ENCODE results near the gene WDR18. TPM values are rescaled to one million over a fixed set of nuclear protein-coding genes. Genes with fewer than 3 reads are reported as not detected.
A peak's percentile ranks its signal among the peaks of the same experiment; 100 is the strongest.

Gene WDR18
- total and polyA plus RNA-seq, 4 donors, result 15.5 to 68.8 (median 18.5) TPM

DNA sequence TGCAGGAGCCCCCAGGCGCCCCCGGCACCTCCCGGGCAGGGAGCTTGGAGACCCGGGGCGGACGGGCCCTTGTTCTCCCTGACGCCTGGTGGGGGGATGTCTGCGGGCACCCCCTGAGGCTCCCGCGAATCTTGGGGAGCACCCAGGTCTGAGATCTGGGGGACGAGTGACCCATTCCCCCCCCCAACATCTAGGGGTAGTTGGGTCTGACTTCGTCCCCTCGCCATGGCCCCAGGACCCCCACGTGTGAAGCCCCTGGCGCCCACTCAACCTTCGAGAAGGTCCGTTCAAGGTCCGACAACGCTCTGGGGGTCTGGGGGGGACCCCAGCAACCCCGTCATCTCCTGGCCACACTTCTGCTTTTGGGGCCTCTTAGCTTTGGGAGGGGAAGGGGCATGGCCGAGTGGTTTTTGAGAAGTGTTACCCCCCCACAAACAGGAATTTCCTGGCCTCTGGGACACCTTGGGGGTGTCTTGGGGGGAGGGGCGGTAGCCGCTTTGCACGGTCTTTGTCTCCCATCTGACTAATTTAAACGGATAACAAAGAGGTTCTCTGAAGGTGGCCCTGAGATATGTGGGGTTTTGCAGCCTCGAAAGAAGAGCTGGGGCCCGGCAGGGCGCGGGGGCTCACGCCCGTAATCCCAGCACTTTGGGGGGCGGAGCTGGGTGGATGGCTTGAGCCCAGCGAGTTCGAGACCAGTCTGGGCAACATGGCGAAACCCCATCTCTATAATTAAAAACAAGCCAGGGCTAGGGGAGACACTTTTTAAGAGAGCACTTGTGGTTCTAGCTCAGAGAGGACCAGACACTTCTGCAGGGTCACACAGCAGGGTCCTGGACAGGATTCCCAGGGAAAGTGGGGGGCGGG, 42.9 kb downstream of the WDR18 start:
- H3K9me3 ChIP-seq (ENCODE audit: control insufficient read depth, low read length), result no peaks in the 10 kb centered on the region
- no peak for DNase-seq
- H3K27ac ChIP-seq (ENCODE audit: low read depth in 1 of 2, low read length in 2 of 2), result peak overlapping the region; percentile 99 to 100
- peaks cover 0 to 1% of the 10 kb centered on the region in 2 donors for H3K36me3 ChIP-seq (ENCODE audit: control insufficient read depth in 1 of 2, insufficient read depth in 2 of 2, low read length in 1 of 2)
- intact Hi-C loops (cut with DNase I), result loop anchor here in 1 of 2 donors (5.0 kb wide), 1 partner anchor 75 kb away; the partner anchor contains the start of gene GPX4
- H3K4me1 ChIP-seq (ENCODE audit: control insufficient read depth in 1 of 2, insufficient read depth in 2 of 2, low read length in 2 of 2), result no peaks in the 10 kb centered on the region
- 0 to 1% methylated on average over 35 to 36 of the region's 36 CpGs for WGBS, 2 donors
- peak; percentile 5 for ATAC-seq (ENCODE audit: low FRiP score)
- no peaks in the 10 kb centered on the region for H3K27me3 ChIP-seq (ENCODE audit: control insufficient read depth in 1 of 2, insufficient read depth in 2 of 2, low read length in 1 of 2)
- peak overlapping the region; percentile 98 for H3K4me3 ChIP-seq (ENCODE audit: low read length in 2 of 2)

DNA sequence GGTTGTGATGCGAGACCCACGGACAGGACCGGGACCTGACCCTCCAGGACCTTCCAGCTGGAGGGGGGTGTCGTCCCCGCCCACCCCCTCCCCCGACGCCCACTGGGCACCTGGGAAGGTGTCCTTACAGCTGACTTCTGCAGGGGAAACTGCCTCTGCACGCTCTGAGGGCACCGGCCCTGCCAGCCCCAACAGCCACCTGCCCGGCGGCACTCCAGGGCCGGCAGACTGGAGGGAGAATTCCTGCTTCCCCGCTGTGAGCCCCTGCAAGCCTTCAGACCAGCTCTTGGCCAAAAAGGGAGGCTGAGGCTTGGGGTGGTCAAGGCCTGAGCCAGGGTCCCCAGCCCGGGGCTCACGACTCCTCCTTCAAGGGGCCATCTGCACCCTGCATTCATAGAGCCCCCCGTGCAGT, 43.5 kb downstream of the WDR18 start:
- 1% methylated on average over 15 to 16 of the region's 16 CpGs for WGBS, 2 donors
- Histone ChIP-seq H3K27ac (ENCODE audit: low read depth in 1 of 2, low read length in 2 of 2) (peak overlapping the region; percentile 99 to 100), H3K4me3 (ENCODE audit: low read length in 2 of 2) (peak overlapping the region; percentile 98), H3K9me3 (ENCODE audit: control insufficient read depth, low read length) (no peaks in the 10 kb centered on the region), H3K36me3 (ENCODE audit: control insufficient read depth in 1 of 2, insufficient read depth in 2 of 2, low read length in 1 of 2) (peaks cover 0 to 6% of the 10 kb centered on the region in 2 donors), H3K27me3 (ENCODE audit: control insufficient read depth in 1 of 2, insufficient read depth in 2 of 2, low read length in 1 of 2) (no peaks in the 10 kb centered on the region), H3K4me1 (ENCODE audit: control insufficient read depth in 1 of 2, insufficient read depth in 2 of 2, low read length in 2 of 2) (no peaks in the 10 kb centered on the region)
- DNase-seq (no peak), ATAC-seq (ENCODE audit: low FRiP score) (peak; percentile 3)
- intact Hi-C loops (cut with DNase I), result loop anchor here in 1 of 2 donors (5.0 kb wide), 1 partner anchor 75 kb away; the partner anchor contains the start of gene GPX4

DNA sequence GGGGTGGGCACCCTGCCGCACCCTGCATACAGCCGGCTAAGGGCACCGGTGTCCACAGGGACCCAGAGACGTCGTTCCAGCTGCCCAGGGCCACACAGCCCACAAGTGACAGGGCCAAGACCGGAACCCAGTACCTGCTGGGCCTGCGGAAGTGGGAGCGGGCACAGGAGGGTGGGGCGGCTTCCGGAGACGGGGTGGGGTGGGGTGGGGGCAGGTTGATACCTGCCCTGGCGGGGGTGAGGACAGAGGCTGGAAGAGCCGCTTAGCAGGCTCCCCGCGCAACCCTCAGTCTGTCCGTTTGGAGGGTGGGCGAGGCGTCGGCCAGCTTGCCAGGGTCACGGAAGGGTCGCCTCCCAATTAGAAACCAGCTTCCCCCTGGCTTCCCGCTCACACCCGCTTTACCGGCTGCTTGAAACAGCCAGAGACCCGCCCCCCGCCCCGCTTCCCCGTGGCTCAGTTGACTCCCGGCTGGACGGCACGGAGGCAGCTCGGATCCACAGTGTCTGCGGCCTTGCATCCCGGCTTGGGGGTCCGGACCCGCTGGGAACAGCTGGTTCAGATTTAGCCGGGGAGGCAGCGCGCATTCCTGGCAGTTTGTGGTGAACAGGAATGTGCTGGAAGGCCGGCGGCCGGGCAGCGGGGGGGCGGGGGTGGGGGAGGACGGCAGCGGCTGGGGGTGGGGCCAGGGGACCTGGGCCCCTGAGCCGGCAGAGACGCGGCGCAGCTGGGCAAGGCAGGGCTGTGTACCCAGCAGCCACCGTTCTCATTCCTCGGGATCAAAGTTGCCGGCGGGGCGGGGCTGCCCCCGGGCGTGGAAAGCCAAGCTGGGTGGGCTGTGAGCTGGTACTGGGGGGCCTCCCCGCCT, 44.1 kb downstream of the WDR18 start:
- intact Hi-C loops (cut with DNase I), result loop anchor here in 1 of 2 donors (5.0 kb wide), 1 partner anchor 74 kb away; the partner anchor contains the start of gene GPX4
- peak; percentile 85 to 91 for DNase-seq

DNA sequence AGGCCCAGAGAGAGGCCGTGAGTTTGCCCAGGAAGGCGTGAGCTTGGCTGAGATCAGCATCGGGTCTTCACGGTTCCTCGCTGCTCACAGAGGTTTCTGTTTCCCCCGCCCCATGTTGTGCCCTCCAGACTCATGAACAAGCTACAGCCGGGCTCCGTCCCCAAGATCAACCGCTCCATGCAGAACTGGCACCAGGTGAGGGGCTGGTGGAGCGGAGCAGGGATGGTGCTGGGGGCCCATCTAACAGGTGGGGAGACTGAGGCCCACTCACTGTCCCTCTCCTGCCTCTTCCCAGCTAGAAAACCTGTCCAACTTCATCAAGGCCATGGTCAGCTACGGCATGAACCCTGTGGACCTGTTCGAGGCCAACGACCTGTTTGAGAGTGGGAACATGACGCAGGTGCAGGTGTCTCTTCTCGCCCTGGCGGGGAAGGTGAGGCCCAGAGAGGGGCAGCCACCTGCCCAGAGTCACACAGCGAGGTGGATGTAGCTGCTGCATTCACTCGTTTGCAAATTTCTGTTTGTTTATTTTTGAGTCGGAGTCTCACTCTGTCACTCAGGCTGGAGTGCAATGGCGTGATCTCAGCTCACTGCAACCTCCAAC, 48.2 kb downstream of the WDR18 start:
- ATAC-seq (ENCODE audit: low FRiP score) (no peak), DNase-seq (no peak)
- H3K27me3 ChIP-seq (ENCODE audit: control insufficient read depth in 1 of 2, insufficient read depth in 2 of 2, low read length in 1 of 2), result no peaks in the 10 kb centered on the region
- no peak overlapping the region for H3K27ac ChIP-seq (ENCODE audit: low read depth in 1 of 2, low read length in 2 of 2)
- WGBS, 2 donors, result 85 to 86% methylated on average over 20 of the region's 20 CpGs
- no peak overlapping the region for H3K4me3 ChIP-seq (ENCODE audit: low read length in 2 of 2)
- intact Hi-C loops (cut with DNase I), result no loop called here
- H3K36me3 ChIP-seq (ENCODE audit: control insufficient read depth in 1 of 2, insufficient read depth in 2 of 2, low read length in 1 of 2), result peaks cover 0 to 12% of the 10 kb centered on the region in 2 donors
- H3K4me1 ChIP-seq (ENCODE audit: control insufficient read depth in 1 of 2, insufficient read depth in 2 of 2, low read length in 2 of 2), result no peaks in the 10 kb centered on the region
- no peaks in the 10 kb centered on the region for H3K9me3 ChIP-seq (ENCODE audit: control insufficient read depth, low read length)

More for the DNA sequence above, 44.1 kb downstream of the WDR18 start:
- peak overlapping the region; percentile 93 to 100 for H3K27ac ChIP-seq (ENCODE audit: low read depth in 1 of 2, low read length in 2 of 2)
- no peaks in the 10 kb centered on the region for H3K27me3 ChIP-seq (ENCODE audit: control insufficient read depth in 1 of 2, insufficient read depth in 2 of 2, low read length in 1 of 2)
- ATAC-seq (ENCODE audit: low FRiP score), result peak; percentile 64
- no peaks in the 10 kb centered on the region for H3K4me1 ChIP-seq (ENCODE audit: control insufficient read depth in 1 of 2, insufficient read depth in 2 of 2, low read length in 2 of 2)
- peak overlapping the region; percentile 98 for H3K4me3 ChIP-seq (ENCODE audit: low read length in 2 of 2)
- peaks cover 0 to 6% of the 10 kb centered on the region in 2 donors for H3K36me3 ChIP-seq (ENCODE audit: control insufficient read depth in 1 of 2, insufficient read depth in 2 of 2, low read length in 1 of 2)
- H3K9me3 ChIP-seq (ENCODE audit: control insufficient read depth, low read length), result no peaks in the 10 kb centered on the region
- 1% methylated on average over 53 to 58 of the region's 58 CpGs for WGBS, 2 donors

DNA sequence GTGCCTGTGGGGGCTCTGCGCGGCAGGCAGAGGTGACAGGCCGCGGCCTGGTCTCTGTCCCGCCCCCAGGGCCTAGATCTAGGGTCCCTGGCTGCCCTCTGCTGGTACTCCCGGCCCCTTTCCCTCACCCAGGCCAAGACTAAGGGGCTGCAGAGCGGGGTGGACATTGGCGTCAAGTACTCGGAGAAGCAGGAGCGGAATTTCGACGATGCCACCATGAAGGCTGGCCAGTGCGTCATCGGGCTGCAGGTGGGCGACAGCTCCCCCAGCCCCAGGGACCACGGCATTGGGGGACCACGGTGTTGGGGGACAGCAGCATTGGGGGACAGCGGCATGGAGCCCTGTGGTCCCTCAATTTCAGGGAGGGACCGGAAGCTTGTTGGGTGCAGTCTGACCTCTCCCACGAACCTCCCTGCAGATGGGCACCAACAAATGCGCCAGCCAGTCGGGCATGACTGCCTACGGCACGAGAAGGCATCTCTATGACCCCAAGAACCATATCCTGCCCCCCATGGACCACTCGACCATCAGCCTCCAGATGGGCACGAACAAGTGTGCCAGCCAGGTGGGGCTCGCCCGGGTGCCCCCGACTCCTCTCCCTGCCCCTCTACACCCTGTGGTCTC, 52.0 kb downstream of the WDR18 start:
- DNase-seq (no peak), ATAC-seq (ENCODE audit: low FRiP score) (no peak)
- Histone ChIP-seq H3K4me1 (ENCODE audit: control insufficient read depth in 1 of 2, insufficient read depth in 2 of 2, low read length in 2 of 2) (no peaks in the 10 kb centered on the region), H3K9me3 (ENCODE audit: control insufficient read depth, low read length) (no peaks in the 10 kb centered on the region), H3K36me3 (ENCODE audit: control insufficient read depth in 1 of 2, insufficient read depth in 2 of 2, low read length in 1 of 2) (peaks cover 0 to 10% of the 10 kb centered on the region in 2 donors), H3K27me3 (ENCODE audit: control insufficient read depth in 1 of 2, insufficient read depth in 2 of 2, low read length in 1 of 2) (no peaks in the 10 kb centered on the region), H3K4me3 (ENCODE audit: low read length in 2 of 2) (no peak overlapping the region), H3K27ac (ENCODE audit: low read depth in 1 of 2, low read length in 2 of 2) (no peak overlapping the region)
- intact Hi-C loops (cut with DNase I), result no loop called here
- 87 to 88% methylated on average over 29 of the region's 29 CpGs for WGBS, 2 donors

DNA sequence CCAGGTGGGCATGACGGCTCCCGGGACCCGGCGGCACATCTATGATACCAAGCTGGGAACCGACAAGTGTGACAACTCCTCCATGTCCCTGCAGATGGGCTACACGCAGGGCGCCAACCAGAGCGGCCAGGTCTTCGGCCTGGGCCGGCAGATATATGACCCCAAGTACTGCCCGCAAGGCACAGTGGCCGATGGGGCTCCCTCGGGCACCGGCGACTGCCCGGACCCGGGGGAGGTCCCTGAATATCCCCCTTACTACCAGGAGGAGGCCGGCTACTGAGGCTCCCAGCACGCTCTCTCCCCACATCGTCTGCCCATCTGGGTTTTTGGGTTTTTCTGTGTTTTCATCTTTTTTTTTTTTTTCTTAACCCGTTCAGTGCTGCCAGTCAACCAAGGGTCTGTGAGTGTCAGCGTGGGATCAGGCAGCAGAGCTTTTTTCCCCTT, 53.5 kb downstream of the WDR18 start:
- no peaks in the 10 kb centered on the region for H3K9me3 ChIP-seq (ENCODE audit: control insufficient read depth, low read length)
- ATAC-seq (ENCODE audit: low FRiP score) (no peak), DNase-seq (no peak)
- intact Hi-C loops (cut with DNase I), result no loop called here
- H3K27ac ChIP-seq (ENCODE audit: low read depth in 1 of 2, low read length in 2 of 2), result no peak overlapping the region
- no peaks in the 10 kb centered on the region for H3K27me3 ChIP-seq (ENCODE audit: control insufficient read depth in 1 of 2, insufficient read depth in 2 of 2, low read length in 1 of 2)
- H3K4me3 ChIP-seq (ENCODE audit: low read length in 2 of 2), result no peak overlapping the region
- no peaks in the 10 kb centered on the region for H3K4me1 ChIP-seq (ENCODE audit: control insufficient read depth in 1 of 2, insufficient read depth in 2 of 2, low read length in 2 of 2)
- H3K36me3 ChIP-seq (ENCODE audit: control insufficient read depth in 1 of 2, insufficient read depth in 2 of 2, low read length in 1 of 2), result peaks cover 0 to 6% of the 10 kb centered on the region in 2 donors
- 70 to 71% methylated on average over 22 of the region's 22 CpGs for WGBS, 2 donors

DNA sequence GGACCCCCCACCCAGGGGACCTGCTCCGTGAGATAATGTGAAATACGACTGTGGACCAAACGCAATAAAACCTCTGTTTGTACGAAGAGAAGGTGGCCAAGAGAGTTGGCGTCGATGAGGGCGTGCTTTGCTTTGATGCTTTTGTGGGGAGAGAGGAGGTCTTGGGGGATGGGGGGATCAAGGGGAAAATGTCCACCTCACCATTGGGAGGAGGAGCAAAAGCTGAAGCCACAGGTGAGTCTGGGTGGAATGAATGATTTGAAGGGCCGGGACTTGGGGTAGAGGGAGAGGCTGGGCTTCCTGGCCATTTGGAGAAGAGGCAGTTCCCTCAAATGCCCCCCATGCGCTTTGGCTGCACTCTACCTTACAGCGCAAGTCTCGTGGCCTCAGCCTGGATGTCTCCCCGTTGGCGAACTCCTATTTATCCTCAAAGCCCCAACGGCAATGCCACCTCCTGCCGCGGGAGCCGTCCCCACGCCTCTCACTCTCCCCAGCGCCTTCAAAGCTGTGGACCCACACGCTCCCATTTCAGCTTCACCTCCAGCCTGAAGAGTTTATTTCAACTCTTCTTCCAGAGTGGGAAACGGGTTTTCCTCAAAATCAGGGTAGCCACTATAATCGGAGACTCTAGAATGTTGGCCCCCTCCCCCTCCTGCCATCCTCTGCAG, 55.0 kb downstream of the WDR18 start:
- DNase-seq (no peak), ATAC-seq (ENCODE audit: low FRiP score) (no peak)
- WGBS, 2 donors, result 45 to 53% methylated on average over 22 of the region's 22 CpGs
- H3K27me3 ChIP-seq (ENCODE audit: control insufficient read depth in 1 of 2, insufficient read depth in 2 of 2, low read length in 1 of 2), result no peaks in the 10 kb centered on the region
- peaks cover 0 to 6% of the 10 kb centered on the region in 2 donors for H3K36me3 ChIP-seq (ENCODE audit: control insufficient read depth in 1 of 2, insufficient read depth in 2 of 2, low read length in 1 of 2)
- no peak overlapping the region for H3K27ac ChIP-seq (ENCODE audit: low read depth in 1 of 2, low read length in 2 of 2)
- no peaks in the 10 kb centered on the region for H3K4me1 ChIP-seq (ENCODE audit: control insufficient read depth in 1 of 2, insufficient read depth in 2 of 2, low read length in 2 of 2)
- intact Hi-C loops (cut with DNase I), result no loop called here
- H3K9me3 ChIP-seq (ENCODE audit: control insufficient read depth, low read length), result no peaks in the 10 kb centered on the region
- H3K4me3 ChIP-seq (ENCODE audit: low read length in 2 of 2), result no peak overlapping the region

Measured in aorta (tissue), 5 donors.